Measurements from ENCODE around the gene GJD2.

Gene GJD2

DNA sequence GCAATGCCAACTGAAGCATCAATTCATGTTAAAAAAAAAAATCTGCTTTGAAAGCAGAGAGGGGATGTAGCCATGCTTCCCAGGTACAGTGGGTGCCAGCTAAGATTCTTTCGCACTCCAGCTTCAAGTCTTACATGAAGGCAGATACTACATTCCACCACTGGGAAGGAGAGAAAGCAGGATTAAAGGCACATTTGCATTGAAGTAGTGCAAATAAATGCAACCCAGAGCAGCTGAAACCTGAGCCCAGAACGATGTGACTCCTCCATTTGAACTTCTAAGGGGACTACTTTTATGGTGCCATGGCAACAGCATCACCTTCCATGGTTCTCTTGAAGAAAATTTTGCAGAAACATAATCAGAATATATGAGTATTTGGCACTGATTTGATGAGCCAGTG lies 19.1 kb upstream of the GJD2 start:
- no peaks in the 10 kb centered on the region for H3K36me3 ChIP-seq (ENCODE audit: control insufficient read depth in 2 of 2, insufficient read depth in 1 of 2, low read length in 2 of 2)
- H3K27ac ChIP-seq (ENCODE audit: extremely low read depth, low read depth, low read length) = no peak overlapping the region
- H3K4me1 ChIP-seq (ENCODE audit: control insufficient read depth, insufficient read depth, low read length) = no peaks in the 10 kb centered on the region
- CTCF ChIA-PET = no interaction called here
- H3K4me3 ChIP-seq (ENCODE audit: low read depth, low read length) = no peak overlapping the region
- no peaks in the 10 kb centered on the region for H3K9me3 ChIP-seq (ENCODE audit: control insufficient read depth, insufficient read depth, low read depth, low read length)
- TF ChIP-seq ZBTB7A (tag by site-specific recombination; IDR thresholded peaks at IDR 0.05; ENCODE audit: low read depth) (no peak), ZNF768 (tag by site-specific recombination; IDR thresholded peaks at IDR 0.05) (no peak), PRDM1 (tag by site-specific recombination; IDR thresholded peaks at IDR 0.05) (no peak), ZNF571 (tag by site-specific recombination; IDR thresholded peaks at IDR 0.05) (no peak), ZNF529 (tag by site-specific recombination; IDR thresholded peaks at IDR 0.05; ENCODE audit: insufficient replicate concordance) (no peak), ZBTB49 (tag by site-specific recombination; IDR thresholded peaks at IDR 0.05; ENCODE audit: low read depth) (no peak), ZNF26 (tag by site-specific recombination; IDR thresholded peaks at IDR 0.05) (no peak), ZSCAN16 (tag by site-specific recombination; IDR thresholded peaks at IDR 0.05) (no peak), ZBTB1 (tag by site-specific recombination; IDR thresholded peaks at IDR 0.05) (no peak), ZNF404 (tag by site-specific recombination; IDR thresholded peaks at IDR 0.05) (no peak), ZNF280D (tag by site-specific recombination; IDR thresholded peaks at IDR 0.05) (no peak), ZNF621 (tag by site-specific recombination; IDR thresholded peaks at IDR 0.05) (no peak), ZNF18 (tag by site-specific recombination; IDR thresholded peaks at IDR 0.05) (no peak), ZNF223 (tag by site-specific recombination; IDR thresholded peaks at IDR 0.05) (no peak), ZNF623 (tag by site-specific recombination; IDR thresholded peaks at IDR 0.05) (no peak)
- TF ChIP-seq, protein P1, sequence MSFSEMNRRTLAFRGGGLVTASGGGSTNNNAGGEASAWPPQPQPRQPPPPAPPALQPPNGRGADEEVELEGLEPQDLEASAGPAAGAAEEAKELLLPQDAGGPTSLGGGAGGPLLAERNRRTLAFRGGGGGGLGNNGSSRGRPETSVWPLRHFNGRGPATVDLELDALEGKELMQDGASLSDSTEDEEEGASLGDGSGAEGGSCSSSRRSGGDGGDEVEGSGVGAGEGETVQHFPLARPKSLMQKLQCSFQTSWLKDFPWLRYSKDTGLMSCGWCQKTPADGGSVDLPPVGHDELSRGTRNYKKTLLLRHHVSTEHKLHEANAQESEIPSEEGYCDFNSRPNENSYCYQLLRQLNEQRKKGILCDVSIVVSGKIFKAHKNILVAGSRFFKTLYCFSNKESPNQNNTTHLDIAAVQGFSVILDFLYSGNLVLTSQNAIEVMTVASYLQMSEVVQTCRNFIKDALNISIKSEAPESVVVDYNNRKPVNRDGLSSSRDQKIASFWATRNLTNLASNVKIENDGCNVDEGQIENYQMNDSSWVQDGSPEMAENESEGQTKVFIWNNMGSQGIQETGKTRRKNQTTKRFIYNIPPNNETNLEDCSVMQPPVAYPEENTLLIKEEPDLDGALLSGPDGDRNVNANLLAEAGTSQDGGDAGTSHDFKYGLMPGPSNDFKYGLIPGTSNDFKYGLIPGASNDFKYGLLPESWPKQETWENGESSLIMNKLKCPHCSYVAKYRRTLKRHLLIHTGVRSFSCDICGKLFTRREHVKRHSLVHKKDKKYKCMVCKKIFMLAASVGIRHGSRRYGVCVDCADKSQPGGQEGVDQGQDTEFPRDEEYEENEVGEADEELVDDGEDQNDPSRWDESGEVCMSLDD (tag by site-specific recombination; IDR thresholded peaks at IDR 0.05) = no peak
- POLR2A ChIA-PET = no interaction called here

Data from HEK293 (cell line).